Heart left ventricle (tissue), 16 donors: ENCODE results near the gene DNAH14. TPM values are rescaled to one million over a fixed set of nuclear protein-coding genes. Genes with fewer than 3 reads are reported as not detected.
"Not testable (repeated sequence)": the region's sequence is repeated elsewhere in the genome, so short reads cannot be mapped to it uniquely, and the experiment has no call there.

Source experiments
- ATAC-seq, 4 donors: fragments of 200-7000 bp; cut with Tn5 transposase; one replicate each; pipeline ENCODE4 v1.9.1; 2020 to 2022; ENCODE audit warnings: moderate library complexity in 4 of 4, mild to moderate bottlenecking in 3 of 4, moderate number of reproducible peaks in 1 of 4
- DNase-seq, 5 donors: peaks; one replicate each; pipeline ENCODE4 v3.0.0-alpha.2; 2020
- H3K27ac ChIP-seq, 12 donors: fragments of 200-600 bp; sonication (generic) in 4 of 12; one replicate each; pipeline versions ENCODE4 v1.5.0 to v1.8.0; 2016 to 2022; ENCODE audit warnings: mild to moderate bottlenecking in 2 of 12
- H3K27me3 ChIP-seq, 9 donors: fragments of 200-600 bp; sonication (generic) in 2 of 9; one replicate each; pipeline versions ENCODE4 v1.5.1 to v1.8.0; 2016 to 2022; ENCODE audit warnings: mild to moderate bottlenecking in 3 of 9
- H3K36me3 ChIP-seq, 9 donors: fragments of 200-600 bp; sonication (generic) in 2 of 9; one replicate each; pipeline versions ENCODE4 v1.5.0 to v1.8.0; 2018 to 2022; ENCODE audit warnings: mild to moderate bottlenecking in 2 of 9
- H3K4me1 ChIP-seq, 12 donors: fragments of 200-600 bp; sonication (generic) in 4 of 12; one replicate each; pipeline versions ENCODE4 v1.5.0 to v1.8.0; 2016 to 2022; ENCODE audit warnings: mild to moderate bottlenecking in 3 of 12
- H3K4me3 ChIP-seq, 12 donors: fragments of 200-600 bp; sonication (generic) in 4 of 12; one replicate each; pipeline versions ENCODE4 v1.5.0 to v1.8.0; 2017 to 2022; ENCODE audit warnings: mild to moderate bottlenecking in 9 of 12, moderate library complexity in 4 of 12
- H3K9me3 ChIP-seq, 12 donors: fragments of 200-600 bp; sonication (generic) in 4 of 12; one replicate each; pipeline versions ENCODE4 v1.5.0 to v1.8.0; 2016 to 2022; ENCODE audit warnings: mild to moderate bottlenecking in 1 of 12
- CTCF ChIP-seq, 12 donors: fragments of 200-600 bp; sonication (generic) in 4 of 12; IDR thresholded peaks; one replicate each; pipeline versions ENCODE4 v1.5.0 to v1.8.0; 2018 to 2022; ENCODE audit warnings: antibody characterized with exemption in 12 of 12, mild to moderate bottlenecking in 5 of 12
- POLR2A ChIP-seq, 2 donors: fragments of 450-650 bp; IDR thresholded peaks; one replicate each; pipeline ENCODE4 v1.6.1; 2017; ENCODE audit warnings: antibody characterized with exemption in 2 of 2, mild to moderate bottlenecking in 2 of 2, moderate library complexity in 2 of 2
- WGBS, 4 donors: extraction: QIAGEN DNeasy Blood & Tissue Kit in 2 of 4; methylation state at CpG; one replicate each; pipeline versions ENCODE4 v1.1.5 to v1.1.7; 2013 to 2018; 5-methylcytosine and 5-hydroxymethylcytosine counted together
- intact Hi-C, 10 donors: fragments of 100-400 bp; cut with DNase I; formaldehyde crosslinking; loops; one replicate each; pipeline versions ENCODE4 v1.11.1 to v1.14.2; 2022
- polyA plus RNA-seq, 2 donors: library from polyadenylated mRNA; stranded (reverse); fragments of 200-250 nt; gene quantifications; one replicate each; pipeline ENCODE4 v1.2.3, GENCODE V29; 2013
- total RNA-seq, 9 donors: library from RNA; depleted of rRNA in 2 of 9; stranded (reverse); fragments of >200 nt in 2 of 9; fragmentation: NEBNext Ultra II Directional in 3 of 9; extraction: Animal tissue kit (Norgen Biotek cat#: 25700) in 3 of 9; gene quantifications; one replicate each; pipeline versions ENCODE4 v1.1.0 to v1.2.4, GENCODE V29; 2016 to 2023
- donor health status: ischemic (EF 13 %, LVEDD 7.1; RV severe dilation, severe dysfunction).
- donor health status: healthy with polysubstance abuse.
- donor health status: DM: no; HTN: yes; CAD: no.
- donor health status: DM: no; HTN: no; CAD: no.
- donor health status: ischemic (EF 25% LVEDD 6.9; RV normal size, moderate dysfunction).
- donor health status: ischemic (EF 25% LVEDD 5.7; RV mildly dilated, moderate dysfunction).
- donor health status: healthy.
- donor health status: DM: yes; HTN: yes; CAD: no.
- donor health status: ischemic (EF 35%, LVEDD 5.7; RV mildly dilated, moderate dysfunction).
- donor health status: nonischemic (EF 11% LVEDD 7.7; RV severe dilation, severe dysfunction).
- donor health status: DM: yes; HTN: yes; CAD: no.
- donor health status: PGD.
- donor health status: ischemic (EF 29% LVEDD 5.4; RV normal size, mild dysfunction).
- donor health status: nonischemic (EF 23%, LVEDD 6.1; RV moderate dilation, normal function).

DNAH14 gene
- total and polyA plus RNA-seq, 11 donors, result 0.24 to 6.8 (median 2.8) TPM

DNA sequence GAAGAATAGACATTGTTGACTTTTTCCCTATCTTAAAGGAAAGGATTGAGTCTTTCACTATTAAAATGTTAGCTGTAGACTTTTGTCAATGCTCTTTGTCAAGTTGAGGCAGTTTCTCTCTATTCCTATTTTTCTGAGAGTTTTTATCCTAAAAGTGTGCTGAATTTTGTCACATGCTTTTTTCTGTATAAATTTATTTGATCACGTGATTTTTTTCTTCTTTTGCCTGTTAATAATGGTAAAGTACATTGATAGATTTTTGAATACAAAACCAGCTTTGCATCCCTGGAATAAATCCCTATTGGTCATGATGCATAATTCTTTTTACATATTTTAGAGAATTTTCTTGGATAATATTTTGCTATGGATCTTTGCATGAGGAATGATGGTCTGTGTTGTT lies 60.1 kb downstream of the DNAH14 start:
- intact Hi-C loops, result no loop called here
- Histone ChIP-seq H3K9me3 (peaks cover 0 to 21% (median 0%) of the 10 kb centered on the region in 12 donors), H3K27me3 (no peaks in the 10 kb centered on the region), H3K36me3 (no peaks in the 10 kb centered on the region), H3K27ac (no peak overlapping the region), H3K4me3 (no peak overlapping the region), H3K4me1 (no peaks in the 10 kb centered on the region)
- 46 to 69% (median 58%) methylated on average over 1 of the region's 1 CpG for WGBS, 4 donors
- ATAC-seq (no peak), DNase-seq (no peak)
- TF ChIP-seq CTCF (IDR thresholded peaks at IDR 0.05) (no peak), POLR2A (IDR thresholded peaks at IDR 0.05) (no peak)

GRCh38 chr1:224991550-224991949 lies 62.1 kb downstream of the DNAH14 start:
- H3K27ac ChIP-seq, H3K4me1 ChIP-seq, H3K4me3 ChIP-seq, H3K27me3 ChIP-seq, ATAC-seq, H3K36me3 ChIP-seq, intact Hi-C loops, DNase-seq: not testable (repeated sequence)
- whole genome bisulfite sequencing, 4 donors, result 90 to 98% (median 97%) methylated on average over 5 of the region's 5 CpGs
- peaks cover 0 to 41% (median 10%) of the 10 kb centered on the region in 12 donors for H3K9me3 ChIP-seq

- TF ChIP-seq POLR2A (IDR thresholded peaks at IDR 0.05), result no peak
- no peak for TF ChIP-seq CTCF (IDR thresholded peaks at IDR 0.05)
- no peaks in the 10 kb centered on the region for H3K27me3 ChIP-seq
- H3K4me3 ChIP-seq, result no peak overlapping the region
- WGBS, 4 donors, result 78 to 92% (median 88%) methylated on average over 1 of the region's 1 CpG
- no peaks in the 10 kb centered on the region for H3K4me1 ChIP-seq
- no peak overlapping the region for H3K27ac ChIP-seq
- ATAC-seq (no peak), DNase-seq (no peak)
- intact Hi-C loops, result no loop called here
- peaks cover 0 to 65% (median 14%) of the 10 kb centered on the region in 12 donors for H3K9me3 ChIP-seq
- H3K36me3 ChIP-seq, result no peaks in the 10 kb centered on the region
Observed at GRCh38 chr1:224995602-224996001, 66.1 kb downstream of the DNAH14 start.

DNA sequence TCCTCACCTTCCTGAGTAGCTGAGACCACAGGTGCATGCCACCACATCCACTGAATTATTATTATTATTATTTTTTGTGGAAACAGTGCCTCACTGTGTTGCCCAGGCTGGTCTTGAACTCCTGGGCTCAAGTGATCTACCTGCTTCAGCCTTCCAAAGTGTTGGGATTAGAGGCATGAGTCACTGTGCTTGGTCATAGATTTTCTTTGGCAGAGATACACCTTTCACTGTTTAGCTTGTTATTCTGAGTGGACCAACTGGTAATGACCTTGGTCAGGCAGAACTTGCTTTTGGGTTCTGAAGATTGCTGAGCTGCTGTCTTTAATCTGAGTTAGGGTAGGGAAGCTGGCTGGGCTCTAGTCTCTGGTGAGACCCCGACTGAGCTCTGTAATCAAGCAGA lies 66.8 kb downstream of the DNAH14 start:
- WGBS, 4 donors, result 68 to 80% (median 78%) methylated on average over 1 of the region's 1 CpG
- Histone ChIP-seq H3K9me3 (peaks cover 0 to 69% (median 14%) of the 10 kb centered on the region in 12 donors), H3K4me3 (no peak overlapping the region), H3K27ac (no peak overlapping the region), H3K36me3 (no peaks in the 10 kb centered on the region), H3K4me1 (no peaks in the 10 kb centered on the region), H3K27me3 (no peaks in the 10 kb centered on the region)
- no peak for TF ChIP-seq CTCF (IDR thresholded peaks at IDR 0.05)
- TF ChIP-seq POLR2A (IDR thresholded peaks at IDR 0.05), result no peak
- ATAC-seq (no peak), DNase-seq (no peak)
- intact Hi-C loops, result no loop called here

GRCh38 chr1:224998185-224998584 lies 68.7 kb downstream of the DNAH14 start:
- H3K36me3 ChIP-seq, result no peaks in the 10 kb centered on the region
- H3K4me3 ChIP-seq, result no peak overlapping the region
- WGBS, 4 donors, result 78 to 83% (median 82%) methylated on average over 2 of the region's 2 CpGs
- peaks cover 0 to 56% (median 14%) of the 10 kb centered on the region in 12 donors for H3K9me3 ChIP-seq
- TF ChIP-seq POLR2A (IDR thresholded peaks at IDR 0.05) (no peak), CTCF (IDR thresholded peaks at IDR 0.05) (no peak)
- H3K27ac ChIP-seq, result no peak overlapping the region
- no peaks in the 10 kb centered on the region for H3K4me1 ChIP-seq
- intact Hi-C loops, result no loop called here
- ATAC-seq (no peak), DNase-seq (no peak)
- no peaks in the 10 kb centered on the region for H3K27me3 ChIP-seq
